ENCODE measurements around the gene RAVER2.
"Not testable (repeated sequence)": the region's sequence is repeated elsewhere in the genome, so short reads cannot be mapped to it uniquely, and the experiment has no call there.

The RAVER2 gene

GRCh38 chr1:64748222-64748621 is 3.3 kb downstream of the RAVER2 start:
- DNase-seq = no peak

DNA sequence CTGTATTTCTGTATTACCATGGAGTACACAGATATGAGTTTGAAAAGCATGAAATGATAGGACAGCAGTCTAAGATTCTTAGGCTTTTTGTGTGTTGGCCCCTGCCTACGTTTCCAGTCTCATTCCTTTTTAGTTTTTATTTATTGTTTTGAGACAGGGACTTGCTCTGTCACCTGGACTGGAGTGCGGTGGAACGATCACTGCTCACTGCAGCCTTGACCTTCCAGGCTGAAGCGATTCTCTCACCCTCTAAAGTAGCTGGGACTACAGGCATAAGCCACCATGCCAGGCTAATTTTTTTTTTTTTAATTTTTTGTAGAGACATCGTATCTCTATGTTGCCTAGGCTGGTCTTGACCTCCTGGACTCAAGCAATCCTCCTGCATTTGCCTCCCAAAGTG is 3.8 kb downstream of the RAVER2 start:
- no peak for DNase-seq

- DNase-seq = no peak
These were observed 5.2 kb downstream of the RAVER2 start for GRCh38 chr1:64750092-64750491.

DNA sequence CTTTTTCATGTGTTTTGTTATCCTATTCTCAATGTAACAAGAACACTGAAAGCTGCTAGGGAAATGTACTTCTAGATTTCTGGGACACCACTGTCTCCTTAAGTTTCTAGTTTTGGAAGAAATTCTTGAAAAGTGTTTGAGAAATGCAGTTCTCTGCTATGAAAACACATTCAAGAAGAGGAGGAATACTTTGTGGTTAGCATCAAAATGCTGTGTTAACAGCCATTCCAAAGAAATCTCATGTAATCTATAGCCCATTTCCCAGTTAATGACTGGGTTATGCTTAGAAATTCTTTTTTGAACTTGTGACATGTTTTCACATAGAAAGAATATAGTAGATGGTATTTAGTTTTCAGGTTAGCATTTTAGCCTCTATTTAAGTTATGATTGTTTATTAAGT is 6.0 kb downstream of the RAVER2 start:
- DNase-seq = no peak

- DNase-seq = no peak
These were observed 9.3 kb downstream of the RAVER2 start for GRCh38 chr1:64754173-64754572.

- no peak for DNase-seq
These were observed 10.5 kb downstream of the RAVER2 start for GRCh38 chr1:64755361-64755760.

DNA sequence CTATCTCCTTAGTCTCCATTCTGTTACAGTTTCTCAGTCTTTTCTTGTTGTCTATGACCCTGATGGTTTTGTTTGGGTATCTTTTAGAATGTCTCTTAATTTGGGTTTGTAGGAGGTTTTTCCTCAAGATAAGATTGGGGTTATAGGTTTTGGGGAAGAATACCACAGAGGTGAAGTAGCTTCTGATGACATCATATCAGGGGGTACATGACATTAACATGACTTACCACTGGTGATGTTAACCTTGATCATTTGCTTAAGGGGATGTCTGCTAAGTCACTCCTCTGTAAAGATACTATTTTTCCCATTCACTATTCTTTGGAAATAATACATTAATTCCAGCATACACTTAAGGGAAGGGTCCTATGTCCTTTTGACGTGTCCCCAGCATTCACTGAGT is 11.9 kb downstream of the RAVER2 start:
- no peak for DNase-seq

GRCh38 chr1:64757213-64757612 is 12.3 kb downstream of the RAVER2 start:
- no peak for DNase-seq

DNA sequence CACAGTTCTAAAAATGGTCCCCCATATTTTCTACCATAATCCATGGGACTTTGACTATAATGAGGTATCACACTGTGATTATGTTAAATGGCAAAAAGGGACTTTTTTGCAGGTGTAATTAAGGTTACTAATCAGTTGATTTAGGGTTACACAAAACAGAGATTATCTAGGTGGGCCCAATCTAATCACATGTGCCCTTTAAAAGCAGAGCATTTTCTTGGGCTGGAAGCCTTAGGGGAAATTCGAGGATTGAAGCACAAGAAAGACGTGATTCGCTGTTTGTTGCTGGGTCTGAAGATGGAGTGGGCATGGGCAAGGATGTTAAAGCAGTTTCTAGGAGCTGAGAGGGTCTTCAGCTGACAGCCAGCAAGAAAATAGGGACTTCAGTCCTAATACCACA is 13.4 kb downstream of the RAVER2 start:
- no peak for DNase-seq

GRCh38 chr1:64759968-64760367 is 15.1 kb downstream of the RAVER2 start:
- DNase-seq = no peak

DNA sequence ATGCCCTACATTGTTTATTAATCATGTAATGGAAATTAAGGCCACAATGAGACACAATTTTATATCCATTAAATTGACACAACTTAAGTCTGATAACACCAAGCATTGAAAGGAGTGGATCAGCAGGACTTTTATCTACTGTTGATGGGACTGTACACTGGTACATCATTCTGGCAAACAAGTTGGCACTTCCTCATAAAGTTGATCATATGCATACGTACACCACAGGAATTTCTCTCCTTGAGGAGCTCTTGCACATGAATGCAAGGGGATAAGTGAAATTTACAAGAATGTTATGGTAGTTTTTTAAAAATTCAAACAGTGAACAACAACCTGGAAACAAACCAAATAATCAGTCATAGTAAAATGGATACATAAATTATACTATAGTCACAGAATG is 20.1 kb downstream of the RAVER2 start:
- DNase-seq = no peak

- no peak for DNase-seq
These were observed 21.0 kb downstream of the RAVER2 start for GRCh38 chr1:64765826-64766225.

DNA sequence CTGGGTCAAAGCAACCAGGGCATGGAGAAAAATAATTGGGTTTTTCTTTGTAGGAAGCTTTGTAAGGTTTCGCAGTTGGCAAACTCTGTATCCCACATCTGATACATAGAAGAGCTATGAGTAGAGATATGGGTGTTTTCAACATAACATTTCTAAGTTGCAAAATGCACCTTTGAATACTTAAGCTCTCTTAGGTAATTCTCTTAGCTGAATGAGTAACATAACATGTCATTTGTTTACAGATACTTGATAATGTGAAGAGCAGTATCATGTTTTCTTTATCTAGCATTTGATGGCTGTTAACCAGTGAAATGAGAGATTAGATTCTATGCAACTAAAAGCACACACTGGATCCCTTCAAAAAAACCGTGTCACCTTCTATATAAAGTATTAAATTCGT is 21.6 kb downstream of the RAVER2 start:
- DNase-seq = no peak

- DNase-seq = no peak
These were observed 24.6 kb downstream of the RAVER2 start for GRCh38 chr1:64769482-64769881.

DNA sequence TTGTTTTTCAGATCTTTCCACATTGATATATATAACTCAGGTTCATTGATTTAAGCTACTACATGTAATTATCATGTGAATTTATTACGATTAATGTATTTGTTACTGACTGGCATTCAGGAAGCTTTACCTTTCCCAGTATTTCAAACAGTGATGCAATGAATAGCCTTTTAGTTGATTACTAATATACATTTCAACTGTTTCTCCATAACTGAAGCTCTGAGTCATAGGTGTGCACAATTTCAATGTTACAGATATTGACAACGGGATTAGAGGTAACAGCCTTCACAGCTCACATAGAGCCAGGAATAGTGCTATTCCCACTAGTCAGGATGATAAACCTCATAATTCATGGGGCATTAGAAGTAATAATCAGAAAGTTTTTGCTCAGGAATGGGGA is 25.1 kb downstream of the RAVER2 start:
- no peak for DNase-seq

- DNase-seq = not testable (repeated sequence)
These were observed 28.4 kb downstream of the RAVER2 start for GRCh38 chr1:64773306-64773705.

DNA sequence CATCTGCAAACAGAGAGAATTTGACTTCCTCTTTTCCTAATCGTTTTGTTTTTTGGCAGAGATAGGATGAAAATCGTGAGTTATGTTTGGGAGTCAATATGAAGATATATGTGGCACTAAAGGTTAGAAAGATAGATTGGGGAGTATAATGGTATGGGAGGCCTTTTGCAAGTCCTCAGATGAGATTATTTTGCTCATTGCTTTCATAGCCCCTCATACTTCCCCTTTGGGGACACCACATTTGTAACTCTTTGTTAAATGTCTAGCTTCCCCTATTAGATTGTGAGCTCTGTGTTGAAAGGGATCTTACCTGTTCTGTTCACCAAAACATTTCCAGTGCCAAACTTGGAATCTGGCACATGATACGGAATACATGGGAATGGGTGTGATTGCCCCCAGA is 30.2 kb downstream of the RAVER2 start:
- DNase-seq = no peak

DNA sequence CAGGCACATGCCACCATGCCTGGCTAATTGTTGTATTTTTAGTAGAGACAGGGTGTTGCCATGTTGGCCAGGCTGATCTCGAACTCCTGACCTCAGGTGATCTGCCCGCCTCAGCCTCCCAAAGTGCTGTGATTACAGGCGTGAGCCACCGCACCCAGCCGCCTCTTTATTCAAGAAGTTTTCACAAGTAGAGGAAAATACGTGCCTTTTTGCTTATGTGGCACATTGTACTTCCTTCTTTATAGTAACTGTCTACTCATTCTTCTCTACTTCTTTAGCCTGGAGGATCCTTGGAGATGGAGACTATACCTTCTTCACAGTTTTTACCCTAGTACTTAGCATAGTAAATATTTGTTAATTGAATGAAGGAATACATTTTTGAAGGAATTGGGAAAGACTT is 37.2 kb downstream of the RAVER2 start:
- DNase-seq = not testable (repeated sequence)

- DNase-seq = not testable (repeated sequence)
These were observed 38.0 kb downstream of the RAVER2 start for GRCh38 chr1:64782848-64783247.

DNA sequence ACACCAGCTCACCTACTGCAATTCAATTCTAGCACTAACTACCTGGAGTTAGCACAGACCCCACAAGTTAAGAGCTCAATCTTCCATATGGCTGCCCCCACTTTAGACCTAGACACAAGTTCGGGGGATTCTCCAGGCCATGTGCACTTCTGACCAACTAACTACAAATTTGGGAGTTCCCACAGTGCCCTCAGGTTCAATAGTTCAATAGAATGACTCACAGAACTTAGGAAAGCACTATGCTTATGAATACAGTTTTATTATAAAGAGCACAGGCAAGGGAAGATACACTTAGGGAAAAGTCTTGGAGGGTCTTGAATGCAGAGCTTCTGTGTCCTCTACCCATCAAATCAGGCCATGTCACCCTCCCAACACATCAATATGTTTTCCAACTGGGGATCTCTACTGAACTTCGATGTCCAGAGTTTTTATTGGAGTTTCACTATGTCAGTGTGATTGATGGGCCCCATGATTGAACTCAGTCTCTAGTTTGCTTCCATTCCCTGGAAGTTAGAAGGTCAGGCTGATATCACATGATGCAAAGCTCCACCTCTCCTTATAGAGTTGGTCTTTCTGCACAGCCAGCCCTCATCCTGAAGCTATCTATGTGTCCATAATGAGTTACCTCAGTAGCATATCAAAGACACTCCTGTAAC is 46.1 kb downstream of the RAVER2 start:
- DNase-seq = no peak

DNA sequence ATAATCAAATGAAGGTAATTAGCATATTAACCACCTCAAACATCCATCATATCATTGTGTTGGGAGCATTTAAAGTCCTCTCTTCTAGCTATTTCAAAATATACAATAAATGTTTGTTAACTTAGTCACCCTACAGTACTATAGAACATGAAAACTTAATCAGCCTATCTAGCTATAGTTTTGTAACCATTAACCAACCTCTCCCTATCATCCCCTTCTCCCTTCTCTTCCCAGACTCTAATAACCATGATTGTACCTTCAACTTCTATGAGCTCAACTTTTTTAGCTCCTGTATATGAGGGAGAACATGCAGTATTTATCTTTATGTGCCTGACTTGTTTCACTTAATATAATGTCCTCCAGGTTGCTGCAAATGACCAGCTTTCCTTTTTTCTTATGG is 54.0 kb downstream of the RAVER2 start:
- DNase-seq = no peak

- no peak for DNase-seq
These were observed 57.1 kb downstream of the RAVER2 start for GRCh38 chr1:64801851-64802523.

DNA sequence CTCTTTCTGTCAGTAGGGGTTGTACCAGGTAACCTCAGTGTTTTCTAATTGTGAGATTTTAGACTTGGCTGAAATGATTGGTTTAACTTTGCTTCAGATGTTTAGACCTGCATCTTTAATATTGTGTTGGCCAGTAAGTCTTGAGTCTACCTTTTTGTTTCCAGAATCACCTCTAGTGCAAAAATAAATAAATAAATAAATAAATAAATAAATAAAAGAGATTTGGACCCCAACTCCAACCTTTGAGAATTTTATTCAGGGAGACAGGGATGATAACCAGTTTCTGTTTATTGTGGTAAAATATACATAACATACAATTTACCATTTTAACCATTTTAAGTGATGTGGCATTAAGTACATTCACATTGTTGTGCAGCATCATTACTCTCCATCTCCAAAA is 64.4 kb downstream of the RAVER2 start:
- no peak for DNase-seq

DNA sequence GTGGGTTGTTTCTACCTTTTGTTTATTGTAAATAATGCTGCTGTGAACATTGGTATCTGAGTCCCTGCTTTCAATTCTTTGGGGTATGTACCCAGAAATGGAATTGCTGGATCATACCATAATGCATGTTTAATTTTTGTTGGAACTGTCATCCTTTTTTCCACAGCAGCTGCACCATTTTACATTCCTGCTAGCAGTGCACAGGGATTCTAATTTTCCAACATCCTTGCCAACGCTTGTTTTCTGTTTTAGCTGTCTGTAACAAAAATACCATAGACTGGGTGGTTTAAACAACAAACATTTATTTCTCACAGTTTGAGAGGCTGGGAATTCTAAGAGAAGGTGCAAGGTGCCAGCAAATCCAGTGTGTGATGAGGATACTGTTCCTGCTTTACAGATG is 65.1 kb downstream of the RAVER2 start:
- DNase-seq = no peak

Data from nucleus accumbens (tissue), 56 donors.